T47D (cell line): ENCODE data around the gene SCART1.

Source experiments
- DNase-seq, 2 experiments: peaks; one replicate each; pipeline versions ENCODE4 v3.0.0 to v3.0.0-alpha.2; 2011 to 2012; ENCODE audit warnings: low read depth in 1 of 2, low spot score in 1 of 2
- JUND ChIP-seq: IDR thresholded peaks from 2 replicates; pipeline ENCODE4 v1.6.1; 2012; ENCODE audit warnings: low read depth
- in situ Hi-C: cut with HindIII; loops from 2 replicates; pipeline ENCODE4 v1.10.0; 2016; ENCODE audit warnings: low sequenced_read_pairs, low pct_unique_long_range_greater_than_20kb

Gene SCART1

GRCh38 chr10:133452453-133452852 is 1.3 kb upstream of the SCART1 start:
- no peak for DNase-seq
- no peak for TF ChIP-seq JUND
- in situ Hi-C loops: no loop called here

- in situ Hi-C loops: no loop called here
- TF ChIP-seq JUND: no peak
- DNase-seq: no peak
Observed at GRCh38 chr10:133454204-133454893, 604 bp downstream of the SCART1 start.

- no peak for DNase-seq
- no peak for TF ChIP-seq JUND
- in situ Hi-C loops: no loop called here
Observed at GRCh38 chr10:133455196-133455595, 1.5 kb downstream of the SCART1 start.

- no peak for TF ChIP-seq JUND
- in situ Hi-C loops: no loop called here
- DNase-seq: no peak
Observed at GRCh38 chr10:133455611-133456031, 1.9 kb downstream of the SCART1 start.

GRCh38 chr10:133456041-133456951 is 2.6 kb downstream of the SCART1 start:
- no peak for DNase-seq
- TF ChIP-seq JUND: no peak
- in situ Hi-C loops: no loop called here

- in situ Hi-C loops: no loop called here
- TF ChIP-seq JUND: no peak
- no peak for DNase-seq
Observed at GRCh38 chr10:133457100-133457841, 3.5 kb downstream of the SCART1 start.

- in situ Hi-C loops: no loop called here
- TF ChIP-seq JUND: no peak
- DNase-seq: no peak
Observed at GRCh38 chr10:133458021-133458709, 4.4 kb downstream of the SCART1 start.

GRCh38 chr10:133458710-133459453 is 5.1 kb downstream of the SCART1 start:
- TF ChIP-seq JUND: no peak
- DNase-seq: no peak
- in situ Hi-C loops: no loop called here

GRCh38 chr10:133459454-133460207 is 5.9 kb downstream of the SCART1 start:
- no peak for TF ChIP-seq JUND
- no peak for DNase-seq
- in situ Hi-C loops: no loop called here

- TF ChIP-seq JUND: no peak
- DNase-seq: no peak
- in situ Hi-C loops: no loop called here
Observed at GRCh38 chr10:133460208-133460769, 6.5 kb downstream of the SCART1 start.

- no peak for DNase-seq
- no peak for TF ChIP-seq JUND
- in situ Hi-C loops: no loop called here
Observed at GRCh38 chr10:133461027-133461426, 7.3 kb downstream of the SCART1 start.
